DND-41 (cell line): ENCODE data around the gene INPP5A.

Experiments used
- CTCF ChIP-seq: IDR thresholded peaks from 2 replicates; pipeline ENCODE4 v1.5.1; 2012; ENCODE audit warnings: borderline replicate concordance, low read length, moderate library complexity, mild to moderate bottlenecking; ENCODE audit not compliant: poor library complexity, severe bottlenecking; ENCODE audit errors: extremely low read depth
- EZH2 ChIP-seq: IDR thresholded peaks from 3 replicates; pipeline ENCODE4 v1.6.1; 2012; ENCODE audit warnings: borderline replicate concordance, low read depth, mild to moderate bottlenecking, moderate library complexity, low read length, inconsistent platforms; ENCODE audit not compliant: severe bottlenecking

GRCh38 chr10:132710036-132710686, 172.6 kb downstream of the INPP5A start:
- TF ChIP-seq EZH2 (no peak), CTCF (no peak)
